GM12874 (cell line): ENCODE measurements around the gene C22orf23.

Experiments
- TF ChIP-seq, protein P1 (sequence below): IDR thresholded peaks from 2 replicates; pipeline ENCODE4 v1.5.1; 2011; ENCODE audit warnings: low read depth, mild to moderate bottlenecking, control low read depth, low read length, moderate library complexity; ENCODE audit not compliant: insufficient read depth

C22orf23 gene

DNA sequence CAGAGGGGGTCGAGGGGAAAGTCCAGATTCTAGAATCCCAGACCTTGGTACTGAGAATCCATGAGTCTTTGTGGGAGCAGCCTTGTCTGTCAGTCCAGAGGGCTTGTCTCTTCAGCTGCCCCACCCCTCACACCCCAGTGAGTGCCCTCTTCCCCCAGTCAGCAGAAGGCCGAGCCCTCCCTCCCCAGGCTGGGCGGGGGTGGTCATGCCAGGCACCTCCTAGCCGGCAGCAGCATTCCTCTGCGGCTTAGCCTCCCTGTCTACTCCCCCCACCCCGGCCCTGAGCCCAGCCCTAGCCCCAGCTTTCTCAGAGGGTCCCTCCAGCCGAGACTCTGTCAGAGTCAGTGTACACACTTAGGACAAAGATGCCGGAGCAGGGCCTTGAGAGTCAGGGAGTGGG, 26.4 kb upstream of the C22orf23 start:
- TF ChIP-seq, protein P1, sequence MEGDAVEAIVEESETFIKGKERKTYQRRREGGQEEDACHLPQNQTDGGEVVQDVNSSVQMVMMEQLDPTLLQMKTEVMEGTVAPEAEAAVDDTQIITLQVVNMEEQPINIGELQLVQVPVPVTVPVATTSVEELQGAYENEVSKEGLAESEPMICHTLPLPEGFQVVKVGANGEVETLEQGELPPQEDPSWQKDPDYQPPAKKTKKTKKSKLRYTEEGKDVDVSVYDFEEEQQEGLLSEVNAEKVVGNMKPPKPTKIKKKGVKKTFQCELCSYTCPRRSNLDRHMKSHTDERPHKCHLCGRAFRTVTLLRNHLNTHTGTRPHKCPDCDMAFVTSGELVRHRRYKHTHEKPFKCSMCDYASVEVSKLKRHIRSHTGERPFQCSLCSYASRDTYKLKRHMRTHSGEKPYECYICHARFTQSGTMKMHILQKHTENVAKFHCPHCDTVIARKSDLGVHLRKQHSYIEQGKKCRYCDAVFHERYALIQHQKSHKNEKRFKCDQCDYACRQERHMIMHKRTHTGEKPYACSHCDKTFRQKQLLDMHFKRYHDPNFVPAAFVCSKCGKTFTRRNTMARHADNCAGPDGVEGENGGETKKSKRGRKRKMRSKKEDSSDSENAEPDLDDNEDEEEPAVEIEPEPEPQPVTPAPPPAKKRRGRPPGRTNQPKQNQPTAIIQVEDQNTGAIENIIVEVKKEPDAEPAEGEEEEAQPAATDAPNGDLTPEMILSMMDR = no peak

DNA sequence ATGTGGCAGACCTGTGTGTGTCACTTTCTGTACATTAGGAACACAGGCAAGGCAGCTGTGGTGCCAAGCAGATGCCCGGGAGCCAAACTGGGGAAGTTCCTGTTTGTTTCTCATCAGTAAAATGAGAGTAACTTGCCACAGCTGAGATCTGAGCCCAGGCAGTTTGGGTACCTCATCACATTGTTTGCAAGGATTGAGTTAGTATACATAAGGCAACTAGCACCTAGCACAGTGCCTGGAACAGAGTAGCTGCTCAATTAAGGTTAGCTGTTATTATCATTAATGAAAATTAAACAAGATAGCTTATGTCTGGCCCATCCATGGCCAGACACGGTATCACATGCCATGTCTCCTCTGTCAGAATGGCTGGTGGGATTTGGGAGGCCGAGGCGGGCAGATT, 23.1 kb upstream of the C22orf23 start:
- TF ChIP-seq, protein P1 = no peak

DNA sequence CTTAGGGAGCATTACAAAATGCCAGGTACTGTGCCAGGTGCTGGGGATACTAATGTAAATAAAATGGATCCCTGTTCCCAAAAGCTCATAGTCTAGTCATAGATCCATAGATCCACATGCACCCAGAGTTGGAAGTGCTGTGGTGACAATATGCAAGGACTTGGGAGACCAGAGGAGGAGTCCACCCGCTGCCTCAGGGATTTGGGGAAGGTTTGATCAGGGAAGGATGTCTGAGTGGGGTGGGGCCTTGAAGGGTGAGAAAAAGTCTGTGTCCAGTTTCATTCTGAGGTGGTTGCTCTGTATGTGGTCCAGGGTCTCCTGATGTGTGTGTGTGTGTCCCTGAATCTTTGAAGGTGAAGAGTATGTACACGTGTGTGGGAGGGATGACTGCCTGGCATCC, 21.8 kb upstream of the C22orf23 start:
- TF ChIP-seq, protein P1 = no peak

DNA sequence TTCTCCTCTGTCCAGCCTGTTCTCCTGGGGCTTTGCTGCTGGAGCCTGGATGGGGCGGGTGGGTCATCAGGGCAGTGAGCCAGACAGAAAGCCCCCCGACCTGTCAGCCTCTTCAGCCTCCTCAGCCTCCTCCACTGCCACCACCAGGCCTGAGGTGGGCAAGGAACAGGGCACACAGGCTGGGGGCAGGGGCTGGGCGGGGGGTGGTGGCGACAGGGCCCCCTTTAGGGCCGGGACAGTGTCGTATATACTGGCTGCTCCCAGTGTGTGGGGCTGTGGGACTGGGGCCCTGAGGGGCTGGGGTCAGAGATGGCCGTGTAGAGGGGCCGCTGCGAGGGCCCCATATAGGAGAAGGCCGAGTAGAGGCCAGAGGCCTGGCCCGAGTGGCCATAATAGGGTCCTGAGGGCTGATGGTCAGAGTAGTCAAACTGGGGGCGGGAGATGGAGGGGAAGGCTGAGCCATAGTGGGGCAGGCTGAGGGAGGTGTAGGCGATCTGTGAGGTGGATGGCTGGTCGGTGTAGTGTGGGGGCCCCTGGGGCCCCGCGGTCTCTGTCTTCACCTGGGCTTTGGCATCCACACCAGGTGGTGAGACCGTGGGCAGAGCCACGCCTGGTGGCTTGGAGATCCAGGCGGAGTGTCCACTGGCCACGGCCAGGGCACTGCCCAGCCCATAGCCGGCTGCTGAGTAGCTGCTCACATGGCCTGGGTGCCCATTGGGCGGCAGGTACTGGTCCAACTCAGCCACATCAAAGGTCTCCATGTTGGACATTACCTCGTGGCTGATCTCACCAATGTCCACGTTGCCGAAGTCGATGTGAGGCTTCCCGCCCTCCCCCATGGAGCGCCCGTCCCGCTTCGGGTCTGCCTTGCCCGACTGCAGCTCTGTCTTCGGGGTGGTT, 20.1 kb upstream of the C22orf23 start:
- TF ChIP-seq, protein P1 = no peak

DNA sequence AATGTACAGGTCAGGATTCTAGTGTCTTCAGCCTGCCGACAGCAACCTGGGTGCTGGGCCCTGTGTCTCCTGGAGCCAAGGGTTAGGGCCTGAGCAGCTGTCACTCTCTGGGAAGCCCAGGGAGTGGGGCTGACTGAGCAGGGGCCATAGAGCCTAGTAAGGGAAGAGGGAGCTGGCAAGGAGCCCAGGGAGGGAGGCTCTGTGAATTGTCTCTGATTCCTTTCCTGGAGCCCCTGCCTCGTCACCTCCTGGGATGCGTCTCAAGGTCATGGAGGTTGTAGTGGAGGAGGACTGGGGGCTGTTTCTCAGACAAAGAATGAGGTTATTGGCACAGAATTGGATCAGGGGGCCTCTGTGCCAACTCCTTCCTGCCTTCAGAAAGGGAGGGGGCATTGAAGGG, 19.1 kb upstream of the C22orf23 start:
- TF ChIP-seq, protein P1 = no peak

DNA sequence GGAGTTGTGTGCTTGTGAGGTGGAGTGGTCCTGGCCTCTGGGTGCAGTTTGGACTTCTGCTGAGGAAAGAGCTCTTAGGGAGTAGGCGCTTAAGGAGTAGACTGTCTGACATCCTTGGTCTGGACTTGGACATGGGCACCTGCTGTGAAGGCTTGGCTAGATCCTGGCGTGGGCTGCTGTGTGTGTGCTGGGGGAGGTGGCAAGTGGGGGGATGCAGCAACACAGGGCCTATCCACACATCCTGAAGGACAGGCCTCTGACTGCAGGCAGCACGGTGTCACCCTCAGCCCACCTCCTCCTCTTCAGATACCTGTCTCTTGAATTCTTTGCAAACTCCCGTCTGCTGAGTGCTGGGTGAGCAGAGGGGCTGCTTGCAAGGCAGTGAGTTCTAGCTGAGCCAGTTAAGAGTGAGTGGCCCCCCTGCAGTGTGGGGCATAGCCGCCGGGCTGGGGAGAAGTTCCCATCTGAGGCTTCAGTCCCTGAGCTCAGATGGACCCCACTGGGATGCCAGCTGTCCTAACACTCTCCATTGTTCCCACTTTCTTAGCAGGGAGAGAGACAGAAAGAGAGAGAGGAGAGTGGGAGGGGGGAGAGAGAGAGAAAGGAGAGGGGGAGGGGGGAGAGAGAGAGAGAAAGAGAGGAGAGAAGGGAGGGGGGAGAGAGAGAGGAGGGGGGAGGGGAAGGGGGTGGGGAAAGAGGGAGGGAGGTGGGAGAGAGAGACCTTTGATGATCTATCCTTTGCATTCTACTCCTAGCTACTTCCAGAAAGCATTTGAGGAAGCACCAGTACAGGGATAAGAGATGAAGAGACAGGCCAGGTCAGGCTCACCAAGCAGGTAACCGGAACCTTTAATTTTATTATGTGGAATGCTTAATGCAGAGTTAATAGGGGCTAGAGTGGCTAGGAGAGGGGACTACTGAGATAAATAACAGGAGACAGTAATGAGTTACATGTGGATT, 18.4 kb upstream of the C22orf23 start:
- TF ChIP-seq, protein P1 = no peak

DNA sequence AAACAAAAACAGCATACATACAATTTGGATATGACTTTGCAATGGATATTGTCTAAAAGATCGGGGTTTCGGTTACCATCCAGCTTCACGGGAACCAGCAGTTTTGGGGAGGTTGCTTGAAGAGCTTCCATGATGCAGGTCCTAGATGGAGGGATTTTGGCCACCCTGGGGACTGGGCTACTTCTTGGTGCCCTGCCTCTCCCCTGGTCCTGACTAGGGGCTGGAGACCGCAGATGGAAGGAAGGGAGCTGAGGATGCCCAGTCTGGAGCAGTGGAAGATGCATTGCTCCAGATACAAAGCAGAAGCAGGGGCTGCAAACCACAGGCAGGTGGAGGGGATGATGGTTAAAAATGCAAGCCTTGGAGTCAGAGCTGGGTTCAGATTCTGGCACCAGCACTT, 17.5 kb upstream of the C22orf23 start:
- TF ChIP-seq, protein P1 = no peak
